Stimulated activated CD4-positive, alpha-beta T cell treated with anti-CD3 and anti-CD28 coated beads, TNF-alpha, amount 100 ng/mL, for 1 hour (primary cell): Measurements from ENCODE around the gene CREB3L2.
"Not testable (repeated sequence)": the region's sequence is repeated elsewhere in the genome, so short reads cannot be mapped to it uniquely, and the experiment has no call there.

Source experiments
- DNase-seq, 3 donors: peaks; one replicate each; pipeline ENCODE4 v3.0.0-alpha.2; 2020; ENCODE audit warnings: low read depth in 3 of 3, low spot score in 1 of 3

Gene CREB3L2

GRCh38 chr7:137989590-137989989, 12.3 kb downstream of the CREB3L2 start:
- no peak for DNase-seq

GRCh38 chr7:137989094-137989493, 12.8 kb downstream of the CREB3L2 start:
- DNase-seq: no peak

GRCh38 chr7:137987968-137988367, 13.9 kb downstream of the CREB3L2 start:
- DNase-seq: no peak

GRCh38 chr7:137987563-137987962, 14.3 kb downstream of the CREB3L2 start:
- DNase-seq: no peak

GRCh38 chr7:137987018-137987349, 14.9 kb downstream of the CREB3L2 start:
- DNase-seq: no peak

GRCh38 chr7:137986252-137987017, 15.5 kb downstream of the CREB3L2 start:
- DNase-seq: no peak

- DNase-seq: no peak
Measured at GRCh38 chr7:137985897-137986251, 16.0 kb downstream of the CREB3L2 start.

GRCh38 chr7:137985253-137985896, 16.5 kb downstream of the CREB3L2 start:
- DNase-seq: no peak

- DNase-seq: no peak
Measured at GRCh38 chr7:137984181-137985041, 17.5 kb downstream of the CREB3L2 start.

GRCh38 chr7:137983323-137984008, 18.4 kb downstream of the CREB3L2 start:
- DNase-seq: no peak

GRCh38 chr7:137982394-137982793, 19.5 kb downstream of the CREB3L2 start:
- not testable (repeated sequence) for DNase-seq

- DNase-seq: no peak
Measured at GRCh38 chr7:137981668-137982067, 20.2 kb downstream of the CREB3L2 start.

- DNase-seq: no peak
Measured at GRCh38 chr7:137981175-137981574, 20.7 kb downstream of the CREB3L2 start.

GRCh38 chr7:137980308-137980707, 21.6 kb downstream of the CREB3L2 start:
- DNase-seq: no peak

GRCh38 chr7:137978464-137979237, 23.2 kb downstream of the CREB3L2 start:
- DNase-seq: no peak

GRCh38 chr7:137977173-137977572, 24.7 kb downstream of the CREB3L2 start:
- no peak for DNase-seq

GRCh38 chr7:137976696-137977095, 25.2 kb downstream of the CREB3L2 start:
- no peak for DNase-seq

GRCh38 chr7:137976232-137976631, 25.7 kb downstream of the CREB3L2 start:
- DNase-seq: no peak

GRCh38 chr7:137975768-137976167, 26.1 kb downstream of the CREB3L2 start:
- no peak for DNase-seq

GRCh38 chr7:137975221-137975620, 26.7 kb downstream of the CREB3L2 start:
- no peak for DNase-seq

- no peak for DNase-seq
Measured at GRCh38 chr7:137974766-137975165, 27.1 kb downstream of the CREB3L2 start.
